Measurements from ENCODE around the gene HMGN2.

DNA sequence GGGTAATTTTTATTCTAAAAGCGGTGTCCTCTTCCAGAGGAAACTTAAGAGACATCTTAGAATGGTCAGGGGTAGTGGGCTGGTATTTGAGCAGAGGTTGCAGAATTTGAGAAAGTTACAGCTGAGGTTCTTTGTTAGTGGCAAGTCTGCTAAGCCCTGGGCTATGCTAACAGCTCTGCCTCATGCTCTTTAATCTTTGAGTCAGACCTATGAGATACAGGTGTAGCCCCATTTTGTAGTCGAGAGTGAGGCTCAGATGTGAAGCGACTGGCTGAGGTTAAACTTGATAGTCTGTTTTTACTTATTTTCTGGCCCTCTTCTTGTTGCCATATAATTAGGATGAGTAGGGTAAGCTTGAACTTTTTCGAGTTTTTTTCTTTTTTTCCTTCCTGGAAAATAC, 4.7 kb downstream of the HMGN2 start:
- TF ChIP-seq, protein P1, sequence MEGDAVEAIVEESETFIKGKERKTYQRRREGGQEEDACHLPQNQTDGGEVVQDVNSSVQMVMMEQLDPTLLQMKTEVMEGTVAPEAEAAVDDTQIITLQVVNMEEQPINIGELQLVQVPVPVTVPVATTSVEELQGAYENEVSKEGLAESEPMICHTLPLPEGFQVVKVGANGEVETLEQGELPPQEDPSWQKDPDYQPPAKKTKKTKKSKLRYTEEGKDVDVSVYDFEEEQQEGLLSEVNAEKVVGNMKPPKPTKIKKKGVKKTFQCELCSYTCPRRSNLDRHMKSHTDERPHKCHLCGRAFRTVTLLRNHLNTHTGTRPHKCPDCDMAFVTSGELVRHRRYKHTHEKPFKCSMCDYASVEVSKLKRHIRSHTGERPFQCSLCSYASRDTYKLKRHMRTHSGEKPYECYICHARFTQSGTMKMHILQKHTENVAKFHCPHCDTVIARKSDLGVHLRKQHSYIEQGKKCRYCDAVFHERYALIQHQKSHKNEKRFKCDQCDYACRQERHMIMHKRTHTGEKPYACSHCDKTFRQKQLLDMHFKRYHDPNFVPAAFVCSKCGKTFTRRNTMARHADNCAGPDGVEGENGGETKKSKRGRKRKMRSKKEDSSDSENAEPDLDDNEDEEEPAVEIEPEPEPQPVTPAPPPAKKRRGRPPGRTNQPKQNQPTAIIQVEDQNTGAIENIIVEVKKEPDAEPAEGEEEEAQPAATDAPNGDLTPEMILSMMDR (conservative IDR thresholded peaks at IDR 0.05 in 1 of 2, IDR thresholded peaks at IDR 0.05 in 1 of 2; ENCODE audit: low read depth in 1 of 2, low read length in 2 of 2): no peak
- no peak for TF ChIP-seq EZH2 (IDR thresholded peaks at IDR 0.05; ENCODE audit: low read length, missing control alignments)
